LNCaP clone FGC (cell line): ENCODE measurements around the gene DIABLO.
"Not testable (repeated sequence)": the region's sequence is repeated elsewhere in the genome, so short reads cannot be mapped to it uniquely, and the experiment has no call there.

Experiments
- DNase-seq: peaks from one replicate; pipeline ENCODE4 v3.0.0-alpha.2; 2011; ENCODE audit warnings: low read depth
- H3K4me3 ChIP-seq: 2 replicates; pipeline ENCODE4 v1.5.1; 2011; ENCODE audit warnings: mild to moderate bottlenecking, low read depth, low read length, control low read depth
- CTCF ChIP-seq: IDR thresholded peaks from 2 replicates; pipeline ENCODE4 v1.5.1; 2012; ENCODE audit warnings: mild to moderate bottlenecking; ENCODE audit not compliant: control insufficient read depth, insufficient read depth; ENCODE audit errors: extremely low read depth

DIABLO gene

DNA sequence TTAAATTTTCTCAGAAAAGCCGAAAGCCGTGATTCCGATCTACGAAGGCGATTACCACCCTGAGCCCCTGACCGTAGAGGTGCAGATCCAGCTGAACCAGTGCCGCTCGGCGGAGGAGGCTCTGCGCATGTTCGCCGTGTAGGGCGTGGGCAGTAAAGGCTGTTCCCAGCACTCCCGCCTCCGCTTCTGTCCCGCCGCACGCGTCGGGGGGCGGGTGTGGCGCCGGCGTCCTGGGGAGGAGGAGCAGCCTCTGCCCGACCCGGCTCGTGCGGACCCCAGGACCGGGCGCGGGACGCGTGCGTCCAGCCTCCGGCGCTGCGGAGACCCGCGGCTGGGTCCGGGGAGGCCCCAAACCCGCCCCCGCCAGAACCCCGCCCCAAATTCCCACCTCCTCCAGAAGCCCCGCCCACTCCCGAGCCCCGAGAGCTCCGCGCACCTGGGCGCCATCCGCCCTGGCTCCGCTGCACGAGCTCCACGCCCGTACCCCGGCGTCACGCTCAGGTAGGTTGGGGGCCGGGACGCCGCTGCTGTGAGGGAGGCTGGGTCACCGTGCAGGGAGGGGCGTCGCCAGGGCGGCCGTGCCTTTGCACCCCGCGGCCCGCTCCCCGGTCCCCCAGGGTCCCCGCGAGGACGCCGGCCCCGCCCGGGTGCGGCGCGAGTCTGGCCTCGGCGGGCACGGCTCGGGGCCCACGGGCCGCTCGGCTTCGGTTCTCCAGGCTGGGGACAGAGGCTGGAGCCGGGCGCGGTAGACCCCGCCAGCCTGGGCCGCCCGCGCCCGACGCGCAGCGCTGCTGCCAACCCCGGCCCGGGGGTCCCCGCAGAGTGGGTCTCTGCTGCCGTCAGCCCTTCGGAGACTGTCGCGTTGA lies 22.3 kb downstream of the DIABLO start, which contains the start of gene B3GNT4:
Gene B3GNT4, plus strand, starts transcription at position 409 of the 866 bp plus-strand sequence. CDS start 910 bp downstream, outside the sequence.
- peak within 1 kb of the TSS; percentile 65 for H3K4me3 ChIP-seq
- TF ChIP-seq CTCF, result no peak
- peak; percentile 32 for DNase-seq

DNA sequence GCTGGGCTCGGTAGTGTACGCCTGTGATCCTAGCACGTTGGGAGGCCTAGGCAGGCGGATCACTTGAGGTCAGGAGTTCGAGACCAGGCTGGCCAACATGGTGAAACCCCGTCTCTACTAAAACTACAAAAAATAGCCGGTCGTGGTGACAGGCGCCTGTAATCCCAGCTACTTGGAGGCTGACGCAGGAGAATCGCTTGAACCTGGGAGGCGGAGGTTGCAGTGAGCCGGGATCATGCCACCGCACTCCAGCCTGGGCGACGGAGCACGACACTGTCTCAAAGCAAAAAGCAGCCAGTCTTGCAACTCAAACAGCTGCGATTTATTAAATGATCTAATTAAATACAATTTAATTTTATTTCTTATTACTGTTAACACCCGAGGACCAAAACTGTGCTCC lies 23.0 kb downstream of the DIABLO start:
- DNase-seq, result not testable (repeated sequence)

GRCh38 chr12:122202017-122202416 lies 23.8 kb downstream of the DIABLO start:
- no peak for TF ChIP-seq CTCF

More for the DNA sequence above, 23.0 kb downstream of the DIABLO start:
- H3K4me3 ChIP-seq, result peak overlapping the region; percentile 65

DNA sequence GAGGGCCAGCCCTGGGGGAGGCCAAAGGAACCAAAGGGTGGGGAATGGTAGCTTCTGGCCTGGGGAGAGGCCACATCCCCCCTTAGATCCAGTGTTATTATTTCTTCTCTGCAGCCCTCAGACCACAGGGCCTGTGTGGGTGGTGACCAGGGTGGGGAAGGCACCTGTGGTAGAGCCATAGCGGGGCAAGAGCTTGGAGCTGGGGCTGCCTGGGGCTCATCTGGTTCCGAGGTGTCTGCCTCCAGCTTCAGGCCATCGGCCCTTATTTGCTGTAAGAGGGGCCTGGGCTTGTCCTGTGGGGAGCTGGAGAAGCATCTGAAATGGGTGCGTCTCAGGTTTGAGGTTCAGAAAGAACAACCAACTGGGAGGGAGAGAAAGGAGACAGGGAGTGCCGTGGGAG lies 24.5 kb downstream of the DIABLO start:
- no peak overlapping the region for H3K4me3 ChIP-seq
- TF ChIP-seq CTCF, result no peak
- DNase-seq, result no peak

More at GRCh38 chr12:122202017-122202416, 23.8 kb downstream of the DIABLO start:
- no peak overlapping the region for H3K4me3 ChIP-seq
- DNase-seq, result no peak

GRCh38 chr12:122200541-122201175 lies 25.2 kb downstream of the DIABLO start:
- no peak overlapping the region for H3K4me3 ChIP-seq
- no peak for TF ChIP-seq CTCF
- no peak for DNase-seq

GRCh38 chr12:122199484-122200355 lies 26.1 kb downstream of the DIABLO start:
- no peak for TF ChIP-seq CTCF
- no peak overlapping the region for H3K4me3 ChIP-seq
- DNase-seq, result no peak

DNA sequence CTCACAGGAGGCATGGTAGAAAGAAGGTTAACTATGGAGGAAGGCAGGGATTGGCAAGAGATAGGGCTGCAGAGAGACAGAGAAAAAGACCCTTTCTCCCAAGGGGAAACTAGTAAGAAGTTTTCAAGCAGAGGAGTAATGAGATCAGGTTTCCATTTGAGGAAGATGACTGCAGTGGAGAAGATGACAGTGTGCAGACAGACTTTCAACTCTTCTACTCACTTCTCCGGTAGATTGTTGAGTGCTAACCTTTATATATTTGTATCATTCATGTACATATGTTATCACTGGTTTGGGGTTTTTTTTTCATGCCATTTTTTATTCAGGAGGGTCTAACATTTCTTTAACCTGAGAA lies 28.3 kb downstream of the DIABLO start:
- no peak for TF ChIP-seq CTCF
- H3K4me3 ChIP-seq, result no peak overlapping the region
- no peak for DNase-seq
